Progenitor cell of endocrine pancreas (in vitro differentiated cells): ENCODE results near the gene PARS2. TPM values are rescaled to one million over a fixed set of nuclear protein-coding genes. Genes with fewer than 3 reads are reported as not detected.

Experiments used
- DNase-seq: peaks from one replicate; pipeline ENCODE4 v3.0.0; 2021; ENCODE audit warnings: low spot score; ENCODE audit not compliant: unreplicated experiment
- H3K27ac Mint-ChIP-seq: 2 replicates; pipeline ENCODE4 v1.8.0; 2021; ENCODE audit warnings: mild to moderate bottlenecking, moderate library complexity, mixed read lengths
- H3K27me3 Mint-ChIP-seq: 2 replicates; pipeline ENCODE4 v1.8.0; 2021; ENCODE audit warnings: mixed read lengths
- H3K36me3 Mint-ChIP-seq: 2 replicates; pipeline ENCODE4 v1.8.0; 2022; ENCODE audit warnings: mixed read lengths; ENCODE audit not compliant: insufficient read depth
- H3K4me1 Mint-ChIP-seq: 2 replicates; pipeline ENCODE4 v1.8.0; 2021; ENCODE audit warnings: low read depth, mixed read lengths
- H3K4me3 Mint-ChIP-seq: 2 replicates; pipeline ENCODE4 v1.8.0; 2021; ENCODE audit warnings: low read depth, mild to moderate bottlenecking, moderate library complexity, mixed read lengths
- H3K9me3 Mint-ChIP-seq: 2 replicates; pipeline ENCODE4 v1.8.0; 2021; ENCODE audit warnings: low read depth, mixed read lengths
- total RNA-seq: library from RNA; stranded (reverse); gene quantifications from 2 replicates; pipeline ENCODE4 v1.2.1, GENCODE V29; 2021
- TF ChIP-seq, protein P1 (sequence below): fragments of 200-600 bp; sonication (generic); IDR thresholded peaks from one replicate; pipeline ENCODE4 v1.5.0; 2021; ENCODE audit warnings: antibody characterized with exemption, mild to moderate bottlenecking; ENCODE audit not compliant: unreplicated experiment

Gene PARS2
- total RNA-seq, 1 donor from 2014 or later = 11.0 TPM

DNA sequence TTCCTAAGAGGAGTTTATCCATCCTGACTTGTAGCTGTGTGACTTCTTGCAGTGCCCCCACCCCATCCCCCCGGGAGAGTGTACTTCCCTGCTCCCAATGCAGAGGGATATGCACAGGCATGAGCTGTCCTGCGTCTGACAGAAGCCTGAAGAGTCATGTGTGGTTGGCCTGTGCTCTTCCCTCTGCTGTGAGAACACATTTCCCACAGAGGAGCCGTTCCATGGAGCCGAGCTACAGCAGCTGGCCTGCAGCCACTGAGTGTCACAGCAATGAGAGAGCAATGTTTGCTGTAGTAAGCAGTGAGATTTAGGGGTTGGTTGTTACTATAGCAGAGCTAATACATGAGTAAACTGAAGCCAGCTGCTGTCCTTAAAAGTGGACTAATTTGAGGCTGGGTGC, 22.0 kb downstream of the PARS2 start:
- no peak overlapping the region for H3K27ac Mint-ChIP-seq
- no peak overlapping the region for H3K4me3 Mint-ChIP-seq
- H3K9me3 Mint-ChIP-seq = no peaks in the 10 kb centered on the region
- no peaks in the 10 kb centered on the region for H3K4me1 Mint-ChIP-seq
- H3K36me3 Mint-ChIP-seq = peaks cover 18% of the 10 kb centered on the region
- TF ChIP-seq, protein P1, sequence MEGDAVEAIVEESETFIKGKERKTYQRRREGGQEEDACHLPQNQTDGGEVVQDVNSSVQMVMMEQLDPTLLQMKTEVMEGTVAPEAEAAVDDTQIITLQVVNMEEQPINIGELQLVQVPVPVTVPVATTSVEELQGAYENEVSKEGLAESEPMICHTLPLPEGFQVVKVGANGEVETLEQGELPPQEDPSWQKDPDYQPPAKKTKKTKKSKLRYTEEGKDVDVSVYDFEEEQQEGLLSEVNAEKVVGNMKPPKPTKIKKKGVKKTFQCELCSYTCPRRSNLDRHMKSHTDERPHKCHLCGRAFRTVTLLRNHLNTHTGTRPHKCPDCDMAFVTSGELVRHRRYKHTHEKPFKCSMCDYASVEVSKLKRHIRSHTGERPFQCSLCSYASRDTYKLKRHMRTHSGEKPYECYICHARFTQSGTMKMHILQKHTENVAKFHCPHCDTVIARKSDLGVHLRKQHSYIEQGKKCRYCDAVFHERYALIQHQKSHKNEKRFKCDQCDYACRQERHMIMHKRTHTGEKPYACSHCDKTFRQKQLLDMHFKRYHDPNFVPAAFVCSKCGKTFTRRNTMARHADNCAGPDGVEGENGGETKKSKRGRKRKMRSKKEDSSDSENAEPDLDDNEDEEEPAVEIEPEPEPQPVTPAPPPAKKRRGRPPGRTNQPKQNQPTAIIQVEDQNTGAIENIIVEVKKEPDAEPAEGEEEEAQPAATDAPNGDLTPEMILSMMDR = no peak
- DNase-seq = no peak
- H3K27me3 Mint-ChIP-seq = no peaks in the 10 kb centered on the region

DNA sequence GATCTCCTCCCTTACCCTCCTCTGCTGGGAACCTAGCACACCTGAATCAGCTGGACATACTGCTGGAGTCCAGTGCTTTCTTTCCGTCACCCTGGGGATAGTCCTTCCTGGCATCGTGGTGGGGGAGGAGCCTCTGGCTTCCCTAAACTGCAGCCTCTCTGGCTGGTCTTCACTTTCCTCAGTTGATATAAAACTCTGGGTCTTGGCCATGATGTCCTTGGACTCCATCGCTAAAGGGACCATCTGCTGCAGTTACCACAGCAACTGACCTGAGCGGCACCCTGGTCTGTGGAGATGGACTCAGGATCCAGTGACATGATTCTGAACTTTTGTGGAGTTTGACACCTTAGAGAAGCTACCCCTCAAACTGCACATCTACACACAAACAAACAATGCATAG, 22.8 kb downstream of the PARS2 start:
- Mint-ChIP-seq H3K27ac (no peak overlapping the region), H3K9me3 (no peaks in the 10 kb centered on the region), H3K4me3 (no peak overlapping the region), H3K36me3 (peaks cover 23% of the 10 kb centered on the region), H3K27me3 (no peaks in the 10 kb centered on the region), H3K4me1 (no peaks in the 10 kb centered on the region)
- TF ChIP-seq, protein P1 = no peak
- DNase-seq = no peak

DNA sequence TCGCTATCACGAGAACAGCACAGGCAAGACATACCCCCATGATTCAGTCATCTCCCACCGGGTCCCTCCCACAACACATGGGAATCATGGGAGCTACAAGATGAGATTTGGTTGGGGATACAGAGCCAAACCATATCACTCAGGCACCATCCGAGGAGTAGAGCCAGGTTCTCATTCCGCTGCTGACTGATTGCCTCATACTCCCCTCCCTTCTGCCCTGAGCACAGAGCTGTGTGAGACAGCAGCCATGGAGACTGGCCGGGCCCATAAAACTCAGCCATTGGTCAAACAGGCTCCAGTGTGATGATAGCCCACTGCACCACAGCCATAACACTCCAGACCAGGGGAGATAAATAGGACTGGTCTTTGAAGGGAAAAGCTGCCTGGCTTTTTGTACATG, 26.1 kb downstream of the PARS2 start:
- DNase-seq = no peak
- TF ChIP-seq, protein P1 = no peak
- Mint-ChIP-seq H3K27ac (no peak overlapping the region), H3K4me3 (no peak overlapping the region), H3K27me3 (no peaks in the 10 kb centered on the region), H3K9me3 (no peaks in the 10 kb centered on the region), H3K4me1 (no peaks in the 10 kb centered on the region), H3K36me3 (peaks cover 27% of the 10 kb centered on the region)

DNA sequence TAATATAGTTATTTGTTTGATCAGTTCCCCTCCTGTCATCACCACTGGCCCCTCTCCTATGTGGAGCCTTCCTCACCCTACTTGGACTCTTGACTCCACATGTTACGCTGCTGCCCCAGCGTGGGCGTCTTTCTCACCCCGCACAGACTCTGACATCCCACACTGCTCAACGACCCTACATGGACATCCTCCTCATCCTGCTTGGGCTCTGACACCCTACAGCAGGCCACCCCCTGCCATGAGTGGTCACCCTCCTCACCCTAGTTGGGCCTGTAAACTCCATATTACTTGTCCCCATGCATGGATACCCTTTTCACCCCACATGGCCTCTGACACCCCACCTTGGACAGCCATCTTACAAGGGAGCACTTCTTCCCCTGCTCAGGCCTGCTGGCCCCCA, 27.6 kb downstream of the PARS2 start:
- H3K9me3 Mint-ChIP-seq = no peaks in the 10 kb centered on the region
- no peaks in the 10 kb centered on the region for H3K4me1 Mint-ChIP-seq
- H3K27me3 Mint-ChIP-seq = no peaks in the 10 kb centered on the region
- TF ChIP-seq, protein P1 = no peak
- H3K36me3 Mint-ChIP-seq = peaks cover 25% of the 10 kb centered on the region
- no peak overlapping the region for H3K27ac Mint-ChIP-seq
- DNase-seq = no peak
- no peak overlapping the region for H3K4me3 Mint-ChIP-seq

- no peak overlapping the region for H3K27ac Mint-ChIP-seq
- H3K4me3 Mint-ChIP-seq = no peak overlapping the region
- no peaks in the 10 kb centered on the region for H3K27me3 Mint-ChIP-seq
- H3K36me3 Mint-ChIP-seq = peaks cover 53% of the 10 kb centered on the region
- peaks cover 18% of the 10 kb centered on the region for H3K9me3 Mint-ChIP-seq
- TF ChIP-seq, protein P1 = no peak
- no peak for DNase-seq
- H3K4me1 Mint-ChIP-seq = no peaks in the 10 kb centered on the region
These were observed 36.3 kb downstream of the PARS2 start for GRCh38 chr1:54728027-54728426.

- TF ChIP-seq, protein P1 = no peak
- peaks cover 18% of the 10 kb centered on the region for H3K9me3 Mint-ChIP-seq
- no peaks in the 10 kb centered on the region for H3K27me3 Mint-ChIP-seq
- no peak for DNase-seq
- peaks cover 55% of the 10 kb centered on the region for H3K36me3 Mint-ChIP-seq
- H3K4me3 Mint-ChIP-seq = no peak overlapping the region
- H3K27ac Mint-ChIP-seq = no peak overlapping the region
- no peaks in the 10 kb centered on the region for H3K4me1 Mint-ChIP-seq
These were observed 39.6 kb downstream of the PARS2 start for GRCh38 chr1:54724771-54725170.
